Gastrocnemius medialis (tissue), 4 donors: Measurements from ENCODE around the gene TMEM132C. TPM values are rescaled to one million over a fixed set of nuclear protein-coding genes. Genes with fewer than 3 reads are reported as not detected.

Experiments
- ATAC-seq, 2 donors: fragments of 150-250 bp; one replicate each; pipeline ENCODE4 v1.9.1; 2016
- DNase-seq, 2 donors: peaks; one replicate each; pipeline ENCODE4 v3.0.0-alpha.2; 2019
- H3K27ac ChIP-seq, 4 donors: fragments of 200-600 bp; sonication (generic); 1 replicate in 1 of 4; 2 replicates in 3 of 4; pipeline ENCODE4 v1.5.1; 2016 to 2018; ENCODE audit warnings: mild to moderate bottlenecking in 2 of 4, moderate library complexity in 1 of 4
- H3K27me3 ChIP-seq, 3 donors: fragments of 200-600 bp; sonication (generic) in 2 of 3; 1 replicate in 1 of 3; 2 replicates in 2 of 3; pipeline versions ENCODE4 v1.5.1 to v1.6.0; 2016 to 2019; ENCODE audit warnings: mild to moderate bottlenecking in 1 of 3, moderate library complexity in 1 of 3
- H3K36me3 ChIP-seq, 2 donors: fragments of 200-600 bp; sonication (generic) in 1 of 2; one replicate each; pipeline ENCODE4 v1.5.1; 2017 to 2018
- H3K4me1 ChIP-seq, 2 donors: fragments of 200-600 bp; sonication (generic) in 1 of 2; one replicate each; pipeline ENCODE4 v1.5.1; 2016 to 2017; ENCODE audit warnings: mild to moderate bottlenecking in 2 of 2
- H3K4me3 ChIP-seq, 4 donors: fragments of 200-600 bp; sonication (generic) in 3 of 4; 1 replicate in 1 of 4; 2 replicates in 3 of 4; pipeline ENCODE4 v1.5.1; 2016 to 2019; ENCODE audit warnings: mild to moderate bottlenecking in 2 of 4
- H3K9me3 ChIP-seq, 3 donors: fragments of 200-600 bp; sonication (generic) in 2 of 3; 1 replicate in 1 of 3; 2 replicates in 2 of 3; pipeline ENCODE4 v1.5.1; 2016 to 2019
- POLR2A ChIP-seq, 2 donors: fragments of 450-650 bp; IDR thresholded peaks; one replicate each; pipeline ENCODE4 v1.6.1; 2017; ENCODE audit warnings: antibody characterized with exemption in 2 of 2, mild to moderate bottlenecking in 2 of 2, moderate library complexity in 2 of 2
- in situ Hi-C, 4 donors: fragments of 200-750 bp; cut with MboI; loops; one replicate each; pipeline versions ENCODE4 v1.15.0 to v1.8.0; 2017; ENCODE audit warnings: low sequenced_read_pairs in 4 of 4
- intact Hi-C: fragments of 100-400 bp; cut with DNase I; formaldehyde crosslinking; loops from one replicate; pipeline ENCODE4 v1.15.1; 2023; ENCODE audit warnings: low total_unique reads
- microRNA-seq, 2 donors: library from miRNA; unstranded; fragments of <30 nt; microRNA quantifications; one replicate each; pipeline ENCODE4, GENCODE V29; 2016; ENCODE audit warnings: borderline replicate concordance in 2 of 2
- total RNA-seq, 4 donors: library from RNA; depleted of rRNA; stranded (reverse); fragments of >200 nt; gene quantifications; one replicate each; pipeline versions ENCODE4 v1.1.0 to v1.2.3, GENCODE V29; 2016
- TF ChIP-seq, protein P1 (sequence below), 5 experiments: fragments of 450-650 bp in 3 of 5; fragments of 200-600 bp in 2 of 5; sonication (generic) in 2 of 5; IDR thresholded peaks in 4 of 5; conservative IDR thresholded peaks in 1 of 5; 1 replicate in 4 of 5; 2 replicates in 1 of 5; pipeline ENCODE4 v1.5.1; 2016 to 2019; ENCODE audit warnings: antibody characterized with exemption in 5 of 5, mild to moderate bottlenecking in 3 of 5, moderate library complexity in 3 of 5

TMEM132C gene
- total RNA-seq, 4 donors from 2014 or later: 0.24 to 0.82 (median 0.68) TPM

DNA sequence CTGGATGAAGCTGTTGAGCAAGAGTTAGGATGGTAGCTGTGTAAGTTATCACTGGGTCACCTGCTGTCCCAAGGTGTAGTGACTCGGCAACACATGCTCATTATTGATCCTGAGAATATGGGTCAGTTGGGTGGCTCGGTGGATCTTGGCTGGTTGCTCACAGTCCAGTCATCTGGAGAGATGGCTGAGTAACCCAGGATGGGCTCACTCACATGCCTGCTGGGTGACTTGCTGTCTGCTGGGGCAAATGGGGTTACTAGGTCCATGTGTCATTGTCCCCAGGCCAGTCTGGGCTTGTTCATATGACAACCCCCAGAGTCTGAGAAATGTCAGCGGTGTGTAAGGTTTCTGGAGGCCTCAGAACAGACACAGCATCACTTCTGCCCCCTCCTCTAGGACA is 487.3 kb downstream of the TMEM132C start:
- Histone ChIP-seq H3K9me3 (no peaks in the 10 kb centered on the region), H3K4me1 (no peaks in the 10 kb centered on the region), H3K4me3 (no peak overlapping the region), H3K27me3 (no peaks in the 10 kb centered on the region), H3K36me3 (no peaks in the 10 kb centered on the region), H3K27ac (no peak overlapping the region)
- in situ Hi-C loops: no loop called here
- DNase-seq: no peak
- intact Hi-C loops: no loop called here
- no peak for ATAC-seq
- TF ChIP-seq POLR2A (IDR thresholded peaks at IDR 0.05): no peak
- TF ChIP-seq, protein P1, sequence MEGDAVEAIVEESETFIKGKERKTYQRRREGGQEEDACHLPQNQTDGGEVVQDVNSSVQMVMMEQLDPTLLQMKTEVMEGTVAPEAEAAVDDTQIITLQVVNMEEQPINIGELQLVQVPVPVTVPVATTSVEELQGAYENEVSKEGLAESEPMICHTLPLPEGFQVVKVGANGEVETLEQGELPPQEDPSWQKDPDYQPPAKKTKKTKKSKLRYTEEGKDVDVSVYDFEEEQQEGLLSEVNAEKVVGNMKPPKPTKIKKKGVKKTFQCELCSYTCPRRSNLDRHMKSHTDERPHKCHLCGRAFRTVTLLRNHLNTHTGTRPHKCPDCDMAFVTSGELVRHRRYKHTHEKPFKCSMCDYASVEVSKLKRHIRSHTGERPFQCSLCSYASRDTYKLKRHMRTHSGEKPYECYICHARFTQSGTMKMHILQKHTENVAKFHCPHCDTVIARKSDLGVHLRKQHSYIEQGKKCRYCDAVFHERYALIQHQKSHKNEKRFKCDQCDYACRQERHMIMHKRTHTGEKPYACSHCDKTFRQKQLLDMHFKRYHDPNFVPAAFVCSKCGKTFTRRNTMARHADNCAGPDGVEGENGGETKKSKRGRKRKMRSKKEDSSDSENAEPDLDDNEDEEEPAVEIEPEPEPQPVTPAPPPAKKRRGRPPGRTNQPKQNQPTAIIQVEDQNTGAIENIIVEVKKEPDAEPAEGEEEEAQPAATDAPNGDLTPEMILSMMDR (IDR thresholded peaks at IDR 0.05 in 4 of 5, conservative IDR thresholded peaks at IDR 0.05 in 1 of 5): no peak

DNA sequence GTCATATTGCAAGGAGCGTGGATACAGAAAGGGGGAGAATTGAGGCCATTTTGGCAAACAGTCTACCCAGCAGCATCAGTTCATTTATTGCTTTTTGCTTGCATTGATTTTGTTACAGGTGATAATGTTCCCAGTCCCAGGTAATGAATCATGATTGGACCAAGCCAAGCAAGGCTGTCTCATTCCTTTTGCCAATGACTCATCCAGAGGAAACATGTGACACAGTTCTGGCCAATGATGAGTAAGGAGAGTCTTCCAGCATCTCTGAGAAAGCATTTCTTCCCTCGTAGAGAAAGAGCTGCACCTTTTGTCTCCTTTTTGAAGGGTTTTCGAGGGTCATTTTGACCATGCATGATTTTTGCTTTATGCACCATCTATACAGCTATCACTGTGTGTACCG is 488.6 kb downstream of the TMEM132C start:
- Histone ChIP-seq H3K36me3 (no peaks in the 10 kb centered on the region), H3K9me3 (no peaks in the 10 kb centered on the region), H3K4me1 (no peaks in the 10 kb centered on the region), H3K27ac (no peak overlapping the region), H3K27me3 (no peaks in the 10 kb centered on the region), H3K4me3 (no peak overlapping the region)
- DNase-seq (no peak), ATAC-seq (no peak)
- TF ChIP-seq POLR2A (IDR thresholded peaks at IDR 0.05): no peak
- TF ChIP-seq, protein P1 (IDR thresholded peaks at IDR 0.05 in 4 of 5, conservative IDR thresholded peaks at IDR 0.05 in 1 of 5): no peak
- intact Hi-C loops (no loop called here), in situ Hi-C loops (no loop called here)

Small RNAs within 50 kb of the gene (microRNA-seq; reads per million reads assigned to microRNA genes)
- 0 reads per million in 2 donors for gene MIR3612
- 0 reads per million in 2 donors for gene MIR4419B
